HG03442 (cell line): Measurements from ENCODE around the gene XPNPEP2.

Experiments
- ATAC-seq: cut with Tn5 transposase; IDR thresholded peaks from one replicate; pipeline ENCODE4 v1.9.1; 2021; ENCODE audit warnings: mild to moderate bottlenecking, moderate library complexity; ENCODE audit not compliant: unreplicated experiment

The XPNPEP2 gene

DNA sequence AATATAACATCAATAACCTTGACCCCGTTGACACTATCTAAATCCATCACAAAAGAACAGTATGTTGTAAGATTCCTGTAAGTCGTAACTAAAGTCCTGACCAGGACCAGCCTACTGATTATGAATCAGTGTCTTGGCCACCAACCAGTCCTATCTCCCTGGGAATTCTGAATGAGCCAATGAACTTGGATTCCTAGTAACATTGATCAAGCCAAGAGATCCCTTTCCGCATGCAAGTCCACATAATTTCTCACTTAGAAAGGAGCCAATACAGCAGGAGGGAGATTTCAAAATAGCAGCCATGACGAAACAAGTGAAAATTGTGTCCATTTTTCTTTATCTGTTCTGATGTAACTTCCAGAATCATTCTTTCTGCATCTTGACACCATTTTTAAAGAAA, 9.5 kb downstream of the XPNPEP2 start:
- ATAC-seq, result no peak

DNA sequence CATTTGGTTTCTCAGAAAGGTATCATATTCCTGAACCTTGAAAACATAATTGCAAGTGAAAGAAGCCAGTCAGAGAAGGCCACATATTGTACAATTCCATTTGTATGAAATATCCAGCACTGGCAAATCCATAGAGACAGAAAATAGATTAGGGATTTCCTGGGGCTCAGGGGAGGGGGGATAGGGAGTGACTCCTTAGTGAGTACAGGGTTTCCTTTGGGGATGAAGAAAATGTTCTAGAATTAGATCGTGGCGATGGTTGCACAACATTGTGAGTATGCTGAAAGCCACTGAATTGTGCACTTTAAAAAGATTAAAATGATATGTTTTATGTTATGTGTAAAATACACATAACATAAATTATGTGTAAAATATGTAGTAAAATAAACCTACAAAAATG, 10.3 kb downstream of the XPNPEP2 start:
- ATAC-seq, result no peak

DNA sequence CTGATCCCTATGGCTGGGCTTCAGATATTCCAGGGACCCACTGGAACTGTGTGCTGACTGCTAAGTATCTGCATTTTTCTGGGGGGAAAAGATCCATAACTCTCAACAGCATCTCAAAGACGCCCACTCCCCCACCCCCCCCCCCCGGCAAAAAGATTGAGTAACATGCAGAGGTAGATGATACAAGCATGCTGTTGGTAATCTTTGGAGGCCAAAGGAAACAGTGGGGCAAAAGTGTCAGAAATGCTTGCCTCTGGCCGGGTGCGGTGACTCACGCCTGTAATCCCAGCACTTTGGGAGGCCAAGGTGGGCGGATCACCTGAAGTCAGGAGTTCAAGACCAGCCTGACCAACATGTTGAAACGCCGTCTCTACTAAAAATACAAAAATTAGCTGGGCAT, 12.2 kb downstream of the XPNPEP2 start:
- ATAC-seq, result no peak

DNA sequence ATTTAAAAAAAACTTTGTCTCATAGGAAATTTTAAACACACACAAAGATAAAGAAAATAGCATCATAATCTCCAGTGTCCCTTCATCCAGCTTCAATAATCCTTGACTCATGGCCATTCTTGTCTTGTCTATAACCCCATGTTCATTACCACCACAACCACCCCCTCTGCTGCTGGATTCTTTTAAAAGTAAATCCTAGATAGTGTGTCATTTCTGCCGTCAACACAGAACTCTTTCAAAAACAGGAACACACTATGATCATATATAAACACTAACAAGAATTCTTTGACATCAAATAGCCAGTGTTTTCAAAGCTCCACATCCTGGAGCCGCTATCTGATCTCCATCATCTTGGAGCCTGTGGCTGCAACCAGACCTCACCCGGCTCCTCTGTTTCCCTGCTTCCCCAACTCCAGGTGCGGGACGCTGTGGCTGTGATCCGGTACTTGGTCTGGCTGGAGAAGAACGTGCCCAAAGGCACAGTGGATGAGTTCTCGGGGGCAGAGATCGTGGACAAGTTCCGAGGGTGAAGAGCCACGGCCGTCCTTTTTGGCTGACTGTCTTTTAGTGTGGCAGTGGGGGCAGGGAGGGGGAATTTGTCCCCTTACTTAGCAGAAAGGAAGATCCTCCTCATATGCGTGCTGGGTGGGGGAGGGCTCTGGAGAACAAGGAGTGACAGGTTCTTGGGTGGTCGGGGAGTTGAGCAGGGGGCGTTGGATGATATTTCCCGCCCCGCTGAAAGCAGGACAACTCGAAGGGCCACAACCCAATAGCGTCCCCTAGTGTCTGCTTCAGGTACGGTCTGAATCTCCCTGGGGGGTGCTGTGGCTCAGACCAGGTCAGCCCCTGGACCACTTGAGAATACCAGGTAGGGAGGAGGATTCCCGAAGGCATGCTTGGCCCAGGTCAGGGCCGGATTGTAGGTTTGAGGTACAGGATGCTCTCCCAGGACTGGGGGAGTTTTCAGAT, 15.6 kb downstream of the XPNPEP2 start:
- ATAC-seq, result no peak

DNA sequence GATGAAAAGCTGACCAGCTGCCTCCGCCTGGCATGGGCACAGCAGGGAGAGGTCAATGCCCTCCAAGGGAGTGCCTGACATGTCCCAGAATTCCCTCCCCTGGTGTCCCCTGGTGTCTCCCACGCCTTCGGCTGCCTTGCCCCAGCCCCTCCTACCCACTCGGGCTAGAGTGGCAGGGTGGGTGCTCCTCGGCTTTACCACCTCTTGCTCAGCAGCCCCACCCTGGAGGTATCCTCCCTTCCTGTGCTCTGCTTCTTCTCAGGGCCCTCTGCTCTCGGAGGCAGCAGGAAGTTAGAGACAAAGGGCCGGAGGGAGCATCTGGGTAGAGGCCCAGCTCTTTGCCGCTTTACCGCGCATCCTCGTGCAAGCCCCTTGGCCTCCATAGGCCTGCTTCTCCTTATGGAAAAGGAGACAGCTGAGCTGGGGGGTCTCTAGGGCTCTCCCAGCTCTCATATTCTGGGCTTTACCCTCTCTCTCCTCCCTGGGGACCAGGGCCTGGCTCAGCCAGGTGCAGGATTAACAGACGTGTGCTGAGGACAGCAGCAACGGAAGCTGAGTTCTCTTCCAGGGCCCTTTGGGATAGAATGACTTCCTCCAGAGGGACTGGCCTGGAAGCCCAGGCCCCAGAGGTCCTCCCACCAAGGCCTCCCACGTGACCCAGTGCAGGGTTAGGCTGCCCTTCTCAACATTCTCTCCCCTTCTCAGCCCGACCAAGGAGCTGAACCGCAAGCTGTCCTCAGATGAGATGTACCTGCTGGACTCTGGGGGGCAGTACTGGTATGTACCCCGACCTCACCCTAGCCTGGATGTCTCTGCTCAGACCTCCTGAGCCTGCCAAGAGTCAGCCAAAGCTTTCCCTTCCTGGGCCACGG, 17.2 kb downstream of the XPNPEP2 start:
- ATAC-seq, result no peak

DNA sequence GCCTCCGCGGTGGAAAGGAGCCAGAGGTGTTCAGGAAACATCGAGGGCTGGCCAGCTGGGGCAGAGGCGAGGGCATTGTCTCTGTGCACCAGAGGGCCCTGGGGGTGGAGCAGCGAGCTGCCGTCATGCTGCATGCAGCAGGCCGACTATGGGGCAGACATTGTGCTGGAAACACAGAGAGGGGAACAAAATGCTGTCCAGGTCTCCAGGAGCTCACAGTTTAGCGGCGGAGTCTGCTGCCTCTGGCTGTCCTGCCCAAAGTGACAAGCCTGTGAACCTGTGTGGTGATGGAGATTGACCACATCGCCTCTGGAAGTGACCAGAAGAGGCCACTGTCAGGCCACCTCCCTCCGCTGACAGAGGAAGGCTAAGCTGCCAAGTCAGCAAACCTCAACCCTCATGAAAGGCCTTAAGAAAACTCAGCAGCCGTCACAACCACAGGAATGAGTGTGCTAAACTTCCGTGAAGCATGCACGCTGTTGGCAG, 20.8 kb downstream of the XPNPEP2 start:
- peak; percentile 35 for ATAC-seq

DNA sequence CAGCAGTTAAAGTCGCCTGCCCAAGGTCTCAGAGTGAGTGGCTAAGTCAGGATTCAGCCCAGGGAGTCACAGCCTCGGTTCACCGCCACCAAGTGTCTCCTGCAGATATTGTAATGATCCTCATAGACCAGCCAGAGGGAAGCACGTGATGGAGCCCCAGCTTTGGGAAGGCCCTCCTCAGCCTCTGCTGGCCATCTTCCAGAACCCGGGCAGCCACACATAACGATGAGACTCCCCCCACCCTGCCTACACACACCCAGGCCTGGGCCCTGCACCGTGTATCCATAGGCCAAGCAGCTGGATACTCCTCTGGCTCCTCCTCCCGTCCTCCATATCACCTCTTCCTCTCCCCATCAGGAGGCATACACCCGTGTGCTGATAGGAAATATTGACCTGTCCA, 21.4 kb downstream of the XPNPEP2 start:
- no peak for ATAC-seq

DNA sequence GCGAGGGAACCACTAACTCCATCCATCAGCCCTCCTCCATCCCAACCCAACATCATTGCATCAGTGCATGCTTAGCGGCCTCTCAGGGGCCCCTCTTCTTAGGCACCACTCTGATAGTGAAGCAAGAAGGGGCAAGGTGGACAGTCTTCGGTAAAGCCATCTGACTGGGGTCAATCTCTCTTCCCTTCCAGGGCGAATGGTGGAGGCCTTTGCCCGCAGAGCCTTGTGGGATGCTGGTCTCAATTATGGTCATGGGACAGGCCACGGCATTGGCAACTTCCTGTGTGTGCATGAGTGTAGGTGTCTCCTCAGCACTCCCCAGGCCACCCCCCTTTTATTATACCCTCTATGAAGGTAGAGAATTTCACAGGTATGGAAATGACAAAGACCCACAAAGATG, 22.2 kb downstream of the XPNPEP2 start:
- ATAC-seq, result no peak

DNA sequence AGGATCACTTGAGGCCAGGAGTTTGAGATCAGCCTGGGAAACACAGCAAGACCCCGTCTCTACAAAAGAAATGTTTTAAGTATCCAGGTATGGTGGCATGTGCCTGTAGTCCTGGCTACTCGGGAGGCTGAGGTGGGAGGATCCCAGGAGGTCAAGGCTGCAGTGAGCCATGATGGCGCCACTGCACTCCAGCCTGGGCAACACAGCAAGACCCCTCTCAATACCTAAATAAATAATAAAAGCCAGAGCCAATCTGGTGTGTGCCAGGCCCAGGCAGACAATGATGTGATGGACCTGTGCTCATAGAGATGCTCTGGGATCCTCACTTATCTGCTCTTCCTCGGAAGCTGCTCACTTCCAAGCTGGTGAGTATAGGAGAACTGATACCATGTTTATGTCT, 22.8 kb downstream of the XPNPEP2 start:
- no peak for ATAC-seq

DNA sequence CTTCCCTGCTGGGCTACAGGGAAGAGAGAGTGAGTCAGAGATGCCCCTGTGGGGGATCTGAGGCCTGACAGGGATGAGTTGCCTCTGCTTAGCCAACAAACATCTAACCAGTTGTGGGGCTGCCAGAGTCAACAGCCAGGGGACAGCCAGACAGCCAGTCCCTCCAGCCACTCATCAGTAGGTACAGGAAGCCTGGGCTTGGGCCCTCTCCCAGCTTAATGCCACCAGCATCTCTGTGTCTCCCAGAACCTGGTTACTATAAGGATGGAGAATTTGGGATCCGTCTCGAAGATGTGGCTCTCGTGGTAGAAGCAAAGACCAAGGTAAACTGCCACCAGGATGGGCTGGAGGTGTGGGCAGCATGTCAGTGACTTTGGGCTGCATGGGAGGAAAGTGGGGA, 23.7 kb downstream of the XPNPEP2 start:
- no peak for ATAC-seq

DNA sequence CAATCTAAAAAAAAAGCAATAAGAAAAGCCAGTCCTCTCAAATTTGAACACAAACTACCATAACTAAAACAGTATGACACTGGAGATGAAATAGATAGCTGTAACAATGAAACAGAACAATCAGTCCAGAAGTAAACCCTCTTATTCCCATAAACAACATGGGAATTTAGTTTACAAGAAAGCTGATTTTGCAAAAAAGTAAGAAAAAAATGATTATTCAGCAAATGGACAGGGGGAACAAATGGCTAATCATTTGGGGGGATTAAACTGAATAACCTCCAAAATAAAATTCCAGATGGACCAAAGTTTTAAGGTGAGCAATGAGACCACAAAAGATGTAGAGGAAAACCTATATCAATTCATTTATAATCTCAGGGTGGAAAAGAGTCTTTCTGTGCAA, 24.9 kb downstream of the XPNPEP2 start:
- no peak for ATAC-seq

DNA sequence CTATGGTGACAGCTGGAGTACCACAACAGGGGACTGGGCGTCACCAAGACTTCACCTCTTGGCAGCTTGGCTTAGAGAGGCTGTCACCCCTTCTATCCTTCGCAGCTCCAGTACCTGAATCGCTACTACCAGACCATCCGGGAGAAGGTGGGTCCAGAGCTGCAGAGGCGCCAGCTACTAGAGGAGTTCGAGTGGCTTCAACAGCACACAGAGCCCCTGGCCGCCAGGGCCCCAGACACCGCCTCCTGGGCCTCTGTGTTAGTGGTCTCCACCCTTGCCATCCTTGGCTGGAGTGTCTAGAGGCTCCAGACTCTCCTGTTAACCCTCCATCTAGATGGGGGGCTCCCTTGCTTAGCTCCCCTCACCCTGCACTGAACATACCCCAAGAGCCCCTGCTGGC, 29.4 kb downstream of the XPNPEP2 start:
- ATAC-seq, result no peak

DNA sequence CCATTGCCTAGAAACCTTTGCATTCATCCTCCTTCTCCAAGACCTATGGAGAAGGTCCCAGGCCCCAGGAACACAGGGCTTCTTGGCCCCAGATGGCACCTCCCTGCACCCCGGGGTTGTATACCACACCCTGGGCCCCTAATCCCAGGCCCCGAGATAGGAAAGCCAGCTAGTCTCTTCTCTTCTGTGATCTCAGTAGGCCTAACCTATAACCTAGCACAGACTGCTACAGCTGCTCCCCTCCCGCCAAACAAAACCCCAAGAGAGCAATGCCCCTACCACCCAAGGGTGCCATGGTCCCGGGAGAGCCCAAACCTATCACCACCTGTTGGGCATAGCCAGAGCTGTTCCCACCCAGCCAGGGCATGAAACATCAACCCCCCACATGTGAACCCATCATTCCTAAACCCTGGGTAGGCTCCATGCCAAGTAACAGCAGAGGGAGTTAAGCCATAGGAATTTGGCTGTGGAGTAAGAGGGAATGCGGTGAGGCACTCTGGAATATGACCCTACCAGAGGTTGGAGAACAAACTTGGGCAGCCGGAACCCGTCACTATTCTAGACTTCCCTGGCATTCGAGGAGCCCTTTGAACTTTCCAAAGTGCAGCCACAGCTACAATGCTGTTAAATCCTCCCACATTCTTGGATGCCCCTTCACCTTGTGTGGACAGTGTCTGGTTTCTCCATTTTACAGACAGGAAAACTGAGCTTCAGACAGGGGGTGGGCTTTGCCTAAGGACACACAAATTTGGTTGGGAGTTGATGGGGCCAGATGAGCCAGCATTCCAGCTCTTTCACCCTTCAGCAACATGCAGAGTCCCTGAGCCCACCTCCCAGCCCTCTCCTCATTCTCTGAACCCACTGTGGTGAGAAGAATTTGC, 30.0 kb downstream of the XPNPEP2 start:
- ATAC-seq, result no peak

DNA sequence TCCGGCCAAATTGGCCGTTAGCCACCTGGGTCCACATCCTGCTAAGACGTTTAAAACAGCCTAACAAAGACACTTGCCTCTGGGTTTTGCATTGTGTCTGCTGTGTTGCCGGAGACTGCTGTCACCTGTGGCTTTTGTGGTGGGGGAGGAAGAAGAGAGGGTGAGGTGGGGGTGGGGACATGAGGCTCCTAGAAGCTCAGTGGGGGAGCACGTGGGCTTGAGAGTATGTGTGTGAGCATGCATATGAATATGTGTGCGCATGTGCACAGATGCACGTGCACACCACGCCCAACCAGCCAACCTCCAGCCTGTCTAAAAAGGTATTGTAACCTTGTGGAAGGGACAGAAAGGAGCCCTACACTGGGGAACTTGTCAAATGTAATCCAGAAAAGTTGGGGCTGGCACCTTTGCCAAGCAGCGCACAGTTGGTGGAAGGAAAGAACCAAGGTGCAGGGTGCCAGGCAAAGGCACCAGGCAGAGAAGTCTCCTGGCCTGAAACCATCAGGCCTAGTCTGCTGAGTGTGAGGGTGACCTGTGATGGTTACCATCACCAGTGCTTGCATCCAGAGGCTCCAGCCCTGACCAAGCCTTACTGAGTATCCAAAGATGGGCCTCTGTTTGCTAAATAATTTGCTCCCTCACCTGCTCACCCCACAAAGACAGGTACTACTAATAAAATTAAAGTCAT, 30.8 kb downstream of the XPNPEP2 start:
- ATAC-seq, result peak; percentile 36

DNA sequence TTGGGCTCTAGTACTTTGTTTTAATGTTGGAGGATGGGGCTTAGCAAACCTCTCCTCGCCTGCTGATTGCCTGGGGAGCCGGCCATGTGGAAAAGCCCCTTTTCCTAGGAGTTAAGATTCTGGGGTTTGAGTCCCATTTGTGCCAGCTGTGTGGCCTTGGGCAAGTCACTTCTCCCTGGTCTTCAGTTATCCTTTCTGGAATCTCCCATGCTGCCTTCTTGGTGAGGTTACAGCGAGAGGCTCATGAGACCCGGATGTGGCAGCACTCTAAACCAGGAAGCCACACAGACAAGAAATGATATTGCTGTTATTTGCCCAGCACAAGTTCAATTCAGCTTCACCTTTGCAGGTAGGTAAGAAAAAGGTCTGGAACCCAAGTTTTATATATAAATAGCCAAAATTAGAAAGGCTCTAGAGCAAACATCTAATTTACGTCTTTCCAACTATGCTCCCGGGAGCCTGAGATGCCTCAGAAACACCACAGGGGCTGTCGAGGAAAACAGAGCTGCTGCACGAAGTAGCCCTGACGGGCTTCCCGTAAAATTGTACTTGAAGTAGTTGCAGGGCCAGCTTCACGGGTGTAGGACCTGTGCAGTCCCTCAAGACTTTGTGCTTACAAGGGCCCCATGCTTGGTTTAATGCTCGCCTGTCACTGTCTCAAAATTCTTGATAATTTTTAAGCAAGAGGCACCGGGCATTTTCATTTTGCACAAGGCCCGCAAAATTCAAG, 32.7 kb downstream of the XPNPEP2 start:
- ATAC-seq, result no peak

DNA sequence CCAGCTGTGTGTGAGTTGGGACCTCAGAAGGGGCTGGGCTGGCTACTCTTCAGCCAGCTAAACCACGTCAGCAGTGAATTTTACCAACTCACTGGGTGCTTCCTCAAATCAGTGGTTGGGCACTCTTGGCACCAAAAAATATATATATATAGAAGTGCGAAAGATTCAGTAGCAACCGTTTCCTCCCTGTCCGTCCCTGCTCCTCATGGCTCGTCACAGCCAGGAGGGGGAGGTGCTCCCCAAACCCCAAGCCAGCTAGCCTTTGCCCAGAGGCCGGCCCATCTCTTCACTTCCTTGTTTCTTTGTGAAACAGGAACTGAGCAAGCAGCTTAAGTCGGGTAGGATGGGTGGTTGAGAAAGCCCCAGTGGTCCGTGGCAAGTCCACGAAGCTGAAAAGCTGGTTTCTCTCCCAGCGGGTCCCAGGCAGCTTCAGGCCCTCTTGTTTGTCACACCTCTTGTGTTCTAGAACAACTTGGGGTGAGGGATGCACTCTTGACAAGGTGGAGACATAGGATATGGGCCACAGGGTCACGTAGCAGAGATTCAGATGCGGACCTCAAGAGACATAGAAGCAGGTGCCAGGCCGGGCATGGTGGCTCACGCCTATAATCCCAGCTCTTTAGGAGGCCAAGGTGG, 34.1 kb downstream of the XPNPEP2 start:
- ATAC-seq, result peak; percentile 66

DNA sequence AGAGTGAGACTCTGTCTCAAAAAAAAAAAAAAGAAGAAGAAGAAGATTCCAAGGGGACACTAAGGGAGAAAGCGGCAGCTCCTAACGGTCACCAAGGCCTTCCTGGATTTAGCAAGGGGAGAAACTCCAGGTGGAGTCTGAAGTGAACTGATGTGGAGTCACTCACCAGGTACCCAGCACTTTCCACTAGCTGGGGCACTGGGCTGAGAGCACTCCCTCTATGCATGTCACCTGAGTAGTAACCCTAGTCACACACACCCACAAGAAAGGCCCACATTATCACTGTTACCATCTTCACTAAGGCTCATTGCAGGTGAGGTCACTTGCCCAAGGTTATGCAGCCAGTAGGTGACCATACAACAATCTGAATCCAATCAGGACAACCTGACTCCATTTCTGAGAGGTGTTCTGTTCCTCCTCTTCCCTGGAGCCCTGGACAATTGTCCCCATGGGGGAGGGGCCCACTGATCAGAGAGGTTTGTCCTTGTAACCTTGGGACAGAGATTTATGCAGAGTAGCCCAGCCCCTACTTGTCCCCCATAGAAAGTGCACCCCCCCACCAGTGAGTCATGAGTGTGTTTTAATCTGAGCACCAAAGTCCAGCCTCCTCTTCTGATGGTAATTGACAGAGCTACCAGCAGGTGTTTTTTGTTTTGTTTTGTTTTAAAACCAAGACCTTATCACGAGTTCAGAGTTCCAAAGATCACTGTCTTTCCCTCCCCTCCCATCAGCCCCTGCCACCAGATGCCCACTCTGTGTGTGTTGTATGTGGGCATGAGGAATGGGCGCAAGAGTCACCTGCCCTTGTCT, 35.1 kb downstream of the XPNPEP2 start:
- ATAC-seq, result no peak
